ENCODE results near the gene GTF2IRD2. TPM values are rescaled to one million over a fixed set of nuclear protein-coding genes. Genes with fewer than 3 reads are reported as not detected.
"Not testable (repeated sequence)": the region's sequence is repeated elsewhere in the genome, so short reads cannot be mapped to it uniquely, and the experiment has no call there.

Gene GTF2IRD2
- polyA plus RNA-seq, 1 of the 3 experiments (the other 2 are of a cell fraction) = 23.6 TPM

GRCh38 chr7:74830411-74830810 lies 21.0 kb downstream of the GTF2IRD2 start:
- H2AFZ ChIP-seq (ENCODE audit: low read depth); H3K27me3 ChIP-seq (ENCODE audit: insufficient read depth); POLR2A ChIA-PET; CTCF ChIA-PET; H3K9me2 ChIP-seq; H3K4me2 ChIP-seq; H3K9me3 ChIP-seq; H3K4me1 ChIP-seq (ENCODE audit: control insufficient read depth in 1 of 2, insufficient read depth in 2 of 2, low read depth in 1 of 2, low read length in 1 of 2); DNase-seq; H3K79me2 ChIP-seq (ENCODE audit: insufficient read depth); H3K27ac ChIP-seq (ENCODE audit: low read depth in 2 of 2, low read length in 1 of 2); H3F3A ChIP-seq (replicated peaks; ENCODE audit: insufficient read depth); H3K9ac ChIP-seq; H4K20me1 ChIP-seq (ENCODE audit: insufficient read depth); H3K4me3 ChIP-seq (ENCODE audit: low read depth in 2 of 2, low read length in 1 of 2); H3K36me3 ChIP-seq (replicated peaks in 1 of 2; ENCODE audit: control insufficient read depth in 1 of 2, insufficient read depth in 2 of 2, low read length in 1 of 2): not testable (repeated sequence)
- WGBS (ENCODE audit: low lambda C conversion rate) = 90% methylated on average over 3 of the region's 4 CpGs

GRCh38 chr7:74829959-74830358 lies 21.4 kb downstream of the GTF2IRD2 start:
- H3K4me3 ChIP-seq (ENCODE audit: low read depth in 2 of 2, low read length in 1 of 2); H4K20me1 ChIP-seq (ENCODE audit: insufficient read depth); CTCF ChIA-PET: not testable (repeated sequence)

GRCh38 chr7:74821259-74821658 lies 30.1 kb downstream of the GTF2IRD2 start:
- 100% methylated on average over 2 of the region's 5 CpGs for WGBS (ENCODE audit: low lambda C conversion rate)
- H3K9me2 ChIP-seq; H3K4me1 ChIP-seq (ENCODE audit: control insufficient read depth in 1 of 2, insufficient read depth in 2 of 2, low read depth in 1 of 2, low read length in 1 of 2); H3K79me2 ChIP-seq (ENCODE audit: insufficient read depth); H3F3A ChIP-seq (replicated peaks; ENCODE audit: insufficient read depth); H3K4me2 ChIP-seq; H3K36me3 ChIP-seq (replicated peaks in 1 of 2; ENCODE audit: control insufficient read depth in 1 of 2, insufficient read depth in 2 of 2, low read length in 1 of 2); H3K27me3 ChIP-seq (ENCODE audit: insufficient read depth); CTCF ChIA-PET; H3K9ac ChIP-seq; H4K20me1 ChIP-seq (ENCODE audit: insufficient read depth); DNase-seq; H2AFZ ChIP-seq (ENCODE audit: low read depth); H3K9me3 ChIP-seq; H3K27ac ChIP-seq (ENCODE audit: low read depth in 2 of 2, low read length in 1 of 2); H3K4me3 ChIP-seq (ENCODE audit: low read depth in 2 of 2, low read length in 1 of 2); POLR2A ChIA-PET: not testable (repeated sequence)

More at GRCh38 chr7:74829959-74830358, 21.4 kb downstream of the GTF2IRD2 start:
- H3K79me2 ChIP-seq (ENCODE audit: insufficient read depth); H3K27me3 ChIP-seq (ENCODE audit: insufficient read depth); H3K27ac ChIP-seq (ENCODE audit: low read depth in 2 of 2, low read length in 1 of 2); H3F3A ChIP-seq (replicated peaks; ENCODE audit: insufficient read depth); H3K9ac ChIP-seq; DNase-seq; H3K36me3 ChIP-seq (replicated peaks in 1 of 2; ENCODE audit: control insufficient read depth in 1 of 2, insufficient read depth in 2 of 2, low read length in 1 of 2); H2AFZ ChIP-seq (ENCODE audit: low read depth); H3K9me3 ChIP-seq; POLR2A ChIA-PET; H3K4me2 ChIP-seq; H3K9me2 ChIP-seq; H3K4me1 ChIP-seq (ENCODE audit: control insufficient read depth in 1 of 2, insufficient read depth in 2 of 2, low read depth in 1 of 2, low read length in 1 of 2): not testable (repeated sequence)
- WGBS (ENCODE audit: low lambda C conversion rate) = 55% methylated on average over 4 of the region's 4 CpGs

- WGBS (ENCODE audit: low lambda C conversion rate) = no CpG with 5 or more reads among the region's 23 CpGs
- POLR2A ChIA-PET; H2AFZ ChIP-seq (ENCODE audit: low read depth); H3K4me2 ChIP-seq; H3K27ac ChIP-seq (ENCODE audit: low read depth in 2 of 2, low read length in 1 of 2); H3K27me3 ChIP-seq (ENCODE audit: insufficient read depth); H3K4me1 ChIP-seq (ENCODE audit: control insufficient read depth in 1 of 2, insufficient read depth in 2 of 2, low read depth in 1 of 2, low read length in 1 of 2); CTCF ChIA-PET; H3K9me3 ChIP-seq; H3K36me3 ChIP-seq (replicated peaks in 1 of 2; ENCODE audit: control insufficient read depth in 1 of 2, insufficient read depth in 2 of 2, low read length in 1 of 2); H3F3A ChIP-seq (replicated peaks; ENCODE audit: insufficient read depth); H3K9ac ChIP-seq; H3K79me2 ChIP-seq (ENCODE audit: insufficient read depth); H3K4me3 ChIP-seq (ENCODE audit: low read depth in 2 of 2, low read length in 1 of 2); H4K20me1 ChIP-seq (ENCODE audit: insufficient read depth); DNase-seq; H3K9me2 ChIP-seq: not testable (repeated sequence)
Observed at GRCh38 chr7:74820146-74820805, 31.1 kb downstream of the GTF2IRD2 start.

- H3K27ac ChIP-seq (ENCODE audit: low read depth in 2 of 2, low read length in 1 of 2); H3K9me3 ChIP-seq; DNase-seq; H4K20me1 ChIP-seq (ENCODE audit: insufficient read depth); H3K4me3 ChIP-seq (ENCODE audit: low read depth in 2 of 2, low read length in 1 of 2); H3F3A ChIP-seq (replicated peaks; ENCODE audit: insufficient read depth); H3K4me2 ChIP-seq; H2AFZ ChIP-seq (ENCODE audit: low read depth); H3K9me2 ChIP-seq; CTCF ChIA-PET; POLR2A ChIA-PET; H3K9ac ChIP-seq; H3K36me3 ChIP-seq (replicated peaks in 1 of 2; ENCODE audit: control insufficient read depth in 1 of 2, insufficient read depth in 2 of 2, low read length in 1 of 2); H3K27me3 ChIP-seq (ENCODE audit: insufficient read depth); H3K79me2 ChIP-seq (ENCODE audit: insufficient read depth); H3K4me1 ChIP-seq (ENCODE audit: control insufficient read depth in 1 of 2, insufficient read depth in 2 of 2, low read depth in 1 of 2, low read length in 1 of 2): not testable (repeated sequence)
- WGBS (ENCODE audit: low lambda C conversion rate) = no CpG with 5 or more reads among the region's 3 CpGs
Observed at GRCh38 chr7:74815882-74816281, 35.5 kb downstream of the GTF2IRD2 start.

Measured in SK-N-SH (cell line).